Measurements from ENCODE around the gene APOB. TPM values are rescaled to one million over a fixed set of nuclear protein-coding genes. Genes with fewer than 3 reads are reported as not detected.

APOB gene
- total and polyA plus RNA-seq, 10 of the 15 experiments (the other 5 are each of a cell fraction or from before 2014, with no cell fraction given): 1.4 TPM; not detected in 9

- ATAC-seq: no peak
- no peaks in the 10 kb centered on the region for H3K4me1 ChIP-seq (ENCODE audit: control insufficient read depth, insufficient read depth, low read length)
- H3K27me3 ChIP-seq (replicated peaks in 1 of 2; ENCODE audit: control insufficient read depth in 2 of 2, insufficient read depth in 2 of 2, low read length in 1 of 2): peaks cover under 1 to 2% of the 10 kb centered on the region in 2 experiments; a peak in 2 of 4 replicates
- FAIRE-seq: no peak
- H3K36me3 ChIP-seq (ENCODE audit: control insufficient read depth in 2 of 2, insufficient read depth in 2 of 2, low read length in 1 of 2): no peaks in the 10 kb centered on the region
- POLR2A ChIA-PET: no interaction called here
- H2AFZ ChIP-seq (ENCODE audit: control insufficient read depth, low read depth, low read length): no peak overlapping the region
- H4K20me1 ChIP-seq (ENCODE audit: control insufficient read depth, insufficient read depth): no peaks in the 10 kb centered on the region
- RAD21 ChIA-PET (ENCODE audit: unreplicated experiment): no interaction called here
- TF ChIP-seq KDM1A (IDR thresholded peaks at IDR 0.05; ENCODE audit: borderline replicate concordance) (no peak), PML (IDR thresholded peaks at IDR 0.05; ENCODE audit: low read length) (no peak), EED (IDR thresholded peaks at IDR 0.05; ENCODE audit: low read depth) (no peak), FOS (IDR thresholded peaks at IDR 0.05; ENCODE audit: borderline replicate concordance, extremely low read depth, insufficient read length) (no peak), RAD21 (IDR thresholded peaks at IDR 0.05; ENCODE audit: insufficient read depth, low read depth, low read length) (no peak), RELB (IDR thresholded peaks at IDR 0.05; ENCODE audit: low read depth) (no peak), RUNX3 (IDR thresholded peaks at IDR 0.05; ENCODE audit: low read length) (no peak), NFXL1 (IDR thresholded peaks at IDR 0.05; ENCODE audit: borderline replicate concordance) (no peak), KAT2A (conservative IDR thresholded peaks at IDR 0.05; ENCODE audit: control insufficient read depth, low read depth, low read length) (no peak), E2F4 (IDR thresholded peaks at IDR 0.05; ENCODE audit: low read depth, low read length) (no peak), ZNF687 (IDR thresholded peaks at IDR 0.05) (no peak), IRF5 (IDR thresholded peaks at IDR 0.05; ENCODE audit: borderline replicate concordance) (no peak), CHD1 (IDR thresholded peaks at IDR 0.05; ENCODE audit: low read depth, low read length) (no peak), ZNF207 (IDR thresholded peaks at IDR 0.05; ENCODE audit: borderline replicate concordance) (no peak), ASH2L (IDR thresholded peaks at IDR 0.05; ENCODE audit: borderline replicate concordance, low read depth) (no peak)
- H3K4me3 ChIP-seq: no peak overlapping the region
- WGBS (ENCODE audit: insufficient coverage, insufficient replicate concordance, low lambda C conversion rate, missing lambda C conversion rate): 29% methylated on average over 5 of the region's 5 CpGs
- H3K79me2 ChIP-seq (ENCODE audit: control insufficient read depth, insufficient read depth, low read length): no peaks in the 10 kb centered on the region
- intact Hi-C loops (cut with micrococcal nuclease; ENCODE audit: unreplicated experiment) (no loop called here), in situ Hi-C loops (cut with MboI) (no loop called here)
- no peak overlapping the region for H3K9ac ChIP-seq (ENCODE audit: control insufficient read depth, insufficient read depth, low read length)
- H3K4me2 ChIP-seq (ENCODE audit: control insufficient read depth, insufficient read depth): no peak overlapping the region
- no peak for DNase-seq (ENCODE audit: low read depth, low spot score)
- no peaks in the 10 kb centered on the region for H3K9me3 ChIP-seq (replicated peaks; ENCODE audit: control insufficient read depth, insufficient read depth, low read length)
- CTCF ChIA-PET: interaction anchor here (0.6 to 0.7 kb wide), 2 partner anchors 27 to 335 kb away, joined by 3 read pairs; no protein-coding TSS in a partner anchor
- BruUV-seq (replicated peaks): no TSS peak
- SMC1A ChIA-PET (ENCODE audit: uncharacterized antibody, unreplicated experiment): no interaction called here
- H3K27ac ChIP-seq (ENCODE audit: control insufficient read depth, insufficient read depth): no peak overlapping the region
Observed at GRCh38 chr2:20986024-20986939, 57.6 kb downstream of the APOB start.
